DND-41 (cell line): Measurements from ENCODE around the gene TNFSF18.

ENCODE experiments used
- ATAC-seq: fragments of 200-7000 bp; cut with Tn5 transposase; 3 replicates; pipeline ENCODE4 v1.9.1; 2021; ENCODE audit warnings: low read depth; ENCODE audit not compliant: insufficient read depth
- DNase-seq: peaks from one replicate; pipeline ENCODE4 v3.0.0-alpha.2; 2020
- H2AFZ ChIP-seq: 2 replicates; pipeline ENCODE4 v1.6.0; 2012; ENCODE audit warnings: low read depth, low read length
- H3K27ac ChIP-seq: 2 replicates; pipeline ENCODE4 v1.5.1; 2012; ENCODE audit warnings: low read length, inconsistent platforms
- H3K27me3 ChIP-seq: fragments of 200-600 bp; sonication (generic); 2 replicates; pipeline ENCODE4 v1.6.0; 2012; ENCODE audit warnings: low read length, mild to moderate bottlenecking, inconsistent platforms; ENCODE audit not compliant: insufficient read depth, poor library complexity
- H3K36me3 ChIP-seq: 2 replicates; pipeline ENCODE4 v1.5.1; 2012; ENCODE audit warnings: low read length, inconsistent platforms; ENCODE audit not compliant: insufficient read depth
- H3K4me1 ChIP-seq: 2 replicates; pipeline ENCODE4 v1.5.1; 2012; ENCODE audit warnings: mild to moderate bottlenecking, low read length; ENCODE audit not compliant: insufficient read depth
- H3K4me2 ChIP-seq: 2 replicates; pipeline ENCODE4 v1.6.0; 2012; ENCODE audit warnings: mild to moderate bottlenecking, moderate library complexity, low read length, inconsistent platforms; ENCODE audit not compliant: insufficient read depth
- H3K4me3 ChIP-seq, 2 experiments: fragments of 200-600 bp in 1 of 2; shearing (Covaris generic) in 1 of 2; 2 replicates each; pipeline ENCODE4 v1.5.1; 2012 to 2016; ENCODE audit warnings: inconsistent platforms in 2 of 2, low read length in 2 of 2, mild to moderate bottlenecking in 2 of 2, low read depth in 1 of 2, moderate library complexity in 1 of 2
- H3K79me2 ChIP-seq: 2 replicates; pipeline ENCODE4 v1.6.0; 2012; ENCODE audit warnings: low read length, inconsistent platforms; ENCODE audit not compliant: insufficient read depth
- H3K9ac ChIP-seq: 2 replicates; pipeline ENCODE4 v1.6.0; 2012; ENCODE audit warnings: low read depth, mild to moderate bottlenecking, inconsistent platforms, low read length, moderate library complexity
- H3K9me3 ChIP-seq: 2 replicates; pipeline ENCODE4 v1.5.1; 2012; ENCODE audit warnings: low read length, moderate library complexity, mild to moderate bottlenecking, inconsistent platforms; ENCODE audit not compliant: insufficient read depth, severe bottlenecking
- H4K20me1 ChIP-seq: 2 replicates; pipeline ENCODE4 v1.6.0; 2012; ENCODE audit warnings: low read length; ENCODE audit not compliant: insufficient read depth
- EZH2 ChIP-seq: IDR thresholded peaks from 3 replicates; pipeline ENCODE4 v1.6.1; 2012; ENCODE audit warnings: borderline replicate concordance, low read depth, mild to moderate bottlenecking, moderate library complexity, low read length, inconsistent platforms; ENCODE audit not compliant: severe bottlenecking
- TF ChIP-seq, protein P1 (sequence below): IDR thresholded peaks from 2 replicates; pipeline ENCODE4 v1.5.1; 2012; ENCODE audit warnings: borderline replicate concordance, low read length, moderate library complexity, mild to moderate bottlenecking; ENCODE audit not compliant: poor library complexity, severe bottlenecking; ENCODE audit errors: extremely low read depth

Gene TNFSF18

GRCh38 chr1:173015629-173016028, 35.1 kb downstream of the TNFSF18 start:
- ATAC-seq, result no peak
- Histone ChIP-seq H3K9ac (no peak overlapping the region), H3K36me3 (no peaks in the 10 kb centered on the region), H3K4me3 (no peak overlapping the region), H3K4me2 (no peak overlapping the region), H2AFZ (no peak overlapping the region), H3K4me1 (peaks cover 37% of the 10 kb centered on the region), H3K27ac (no peak overlapping the region), H4K20me1 (no peaks in the 10 kb centered on the region), H3K27me3 (no peaks in the 10 kb centered on the region), H3K9me3 (no peaks in the 10 kb centered on the region), H3K79me2 (no peaks in the 10 kb centered on the region)
- DNase-seq, result no peak
- TF ChIP-seq, protein P1, sequence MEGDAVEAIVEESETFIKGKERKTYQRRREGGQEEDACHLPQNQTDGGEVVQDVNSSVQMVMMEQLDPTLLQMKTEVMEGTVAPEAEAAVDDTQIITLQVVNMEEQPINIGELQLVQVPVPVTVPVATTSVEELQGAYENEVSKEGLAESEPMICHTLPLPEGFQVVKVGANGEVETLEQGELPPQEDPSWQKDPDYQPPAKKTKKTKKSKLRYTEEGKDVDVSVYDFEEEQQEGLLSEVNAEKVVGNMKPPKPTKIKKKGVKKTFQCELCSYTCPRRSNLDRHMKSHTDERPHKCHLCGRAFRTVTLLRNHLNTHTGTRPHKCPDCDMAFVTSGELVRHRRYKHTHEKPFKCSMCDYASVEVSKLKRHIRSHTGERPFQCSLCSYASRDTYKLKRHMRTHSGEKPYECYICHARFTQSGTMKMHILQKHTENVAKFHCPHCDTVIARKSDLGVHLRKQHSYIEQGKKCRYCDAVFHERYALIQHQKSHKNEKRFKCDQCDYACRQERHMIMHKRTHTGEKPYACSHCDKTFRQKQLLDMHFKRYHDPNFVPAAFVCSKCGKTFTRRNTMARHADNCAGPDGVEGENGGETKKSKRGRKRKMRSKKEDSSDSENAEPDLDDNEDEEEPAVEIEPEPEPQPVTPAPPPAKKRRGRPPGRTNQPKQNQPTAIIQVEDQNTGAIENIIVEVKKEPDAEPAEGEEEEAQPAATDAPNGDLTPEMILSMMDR, result no peak
- no peak for TF ChIP-seq EZH2

GRCh38 chr1:173014160-173014559, 36.6 kb downstream of the TNFSF18 start:
- H3K4me2 ChIP-seq, result no peak overlapping the region
- TF ChIP-seq EZH2, result no peak
- TF ChIP-seq, protein P1, result no peak

GRCh38 chr1:173012126-173012525, 38.6 kb downstream of the TNFSF18 start:
- H3K36me3 ChIP-seq, result no peaks in the 10 kb centered on the region

More at GRCh38 chr1:173014160-173014559, 36.6 kb downstream of the TNFSF18 start:
- no peaks in the 10 kb centered on the region for H3K27me3 ChIP-seq
- H3K36me3 ChIP-seq, result no peaks in the 10 kb centered on the region
- H2AFZ ChIP-seq, result no peak overlapping the region
- ATAC-seq, result peak; percentile 68
- H3K9me3 ChIP-seq, result no peaks in the 10 kb centered on the region
- H3K9ac ChIP-seq, result no peak overlapping the region
- no peak overlapping the region for H3K4me3 ChIP-seq
- no peak for DNase-seq
- peaks cover 37% of the 10 kb centered on the region for H3K4me1 ChIP-seq
- no peaks in the 10 kb centered on the region for H4K20me1 ChIP-seq
- H3K79me2 ChIP-seq, result no peaks in the 10 kb centered on the region
- H3K27ac ChIP-seq, result no peak overlapping the region; the same call in 1 of the 2 replicates

More at GRCh38 chr1:173012126-173012525, 38.6 kb downstream of the TNFSF18 start:
- Histone ChIP-seq H3K27me3 (no peaks in the 10 kb centered on the region), H3K9ac (no peak overlapping the region), H2AFZ (no peak overlapping the region), H3K4me1 (peaks cover 32% of the 10 kb centered on the region), H3K4me2 (no peak overlapping the region), H3K27ac (no peak overlapping the region), H3K79me2 (no peaks in the 10 kb centered on the region), H3K9me3 (no peaks in the 10 kb centered on the region), H4K20me1 (no peaks in the 10 kb centered on the region), H3K4me3 (no peak overlapping the region)
- no peak for ATAC-seq
- TF ChIP-seq, protein P1, result no peak
- TF ChIP-seq EZH2, result no peak
- DNase-seq, result no peak
